Muscle of back (tissue), 11 donors: Measurements from ENCODE around the gene S100PBP. TPM values are rescaled to one million over a fixed set of nuclear protein-coding genes. Genes with fewer than 3 reads are reported as not detected.
A peak's percentile ranks its signal among the peaks of the same experiment; 100 is the strongest.
"Not testable (repeated sequence)": the region's sequence is repeated elsewhere in the genome, so short reads cannot be mapped to it uniquely, and the experiment has no call there.

Source experiments
- DNase-seq, 3 donors: peaks; one replicate each; pipeline versions ENCODE4 v3.0.0 to v3.0.0-alpha.2; 2013
- polyA plus RNA-seq, 10 donors: library from polyadenylated mRNA; unstranded; fragments of 120-200 nt; gene quantifications; one replicate each; pipeline ENCODE4 v1.2.1, GENCODE V29; 2013; ENCODE audit not compliant: insufficient read length in 10 of 10

The S100PBP gene
- polyA plus RNA-seq, 10 donors, result 16.9 to 38.8 (median 24.4) TPM

- DNase-seq, result no peak
These were observed 35.4 kb upstream of the S100PBP start for GRCh38 chr1:32782086-32782485.

- no peak for DNase-seq
These were observed 33.6 kb upstream of the S100PBP start for GRCh38 chr1:32783851-32784250.

- DNase-seq, result no peak
These were observed 32.6 kb upstream of the S100PBP start for GRCh38 chr1:32784817-32785216.

GRCh38 chr1:32786856-32787255 lies 30.6 kb upstream of the S100PBP start:
- DNase-seq, result peak in 1 of 3 donors; percentile 22

GRCh38 chr1:32789356-32789755 lies 28.1 kb upstream of the S100PBP start:
- peak in 1 of 3 donors; percentile 70 for DNase-seq

GRCh38 chr1:32791881-32792280 lies 25.6 kb upstream of the S100PBP start:
- no peak for DNase-seq

- DNase-seq, result not testable (repeated sequence)
These were observed 21.7 kb upstream of the S100PBP start for GRCh38 chr1:32795763-32796162.

- DNase-seq, result no peak
These were observed 20.0 kb upstream of the S100PBP start for GRCh38 chr1:32797456-32797855.

- no peak for DNase-seq
These were observed 19.3 kb upstream of the S100PBP start for GRCh38 chr1:32798191-32798590.

- DNase-seq, result no peak
These were observed 18.6 kb upstream of the S100PBP start for GRCh38 chr1:32798679-32799416.

GRCh38 chr1:32801096-32801715 lies 16.2 kb upstream of the S100PBP start:
- peak in 1 of 3 donors; percentile 41 for DNase-seq

- DNase-seq, result not testable (repeated sequence)
These were observed 13.0 kb upstream of the S100PBP start for GRCh38 chr1:32804460-32804859.

- DNase-seq, result no peak
These were observed 11.2 kb upstream of the S100PBP start for GRCh38 chr1:32806290-32806689.

GRCh38 chr1:32806910-32807523 lies 10.4 kb upstream of the S100PBP start:
- DNase-seq, result no peak

- DNase-seq, result no peak
These were observed 8.9 kb upstream of the S100PBP start for GRCh38 chr1:32808580-32808979.

GRCh38 chr1:32810358-32810757 lies 7.1 kb upstream of the S100PBP start:
- no peak for DNase-seq

- DNase-seq, result no peak
These were observed 6.2 kb upstream of the S100PBP start for GRCh38 chr1:32811265-32811664.

- DNase-seq, result no peak
These were observed 5.5 kb upstream of the S100PBP start for GRCh38 chr1:32811917-32812316.

- DNase-seq, result no peak
These were observed 3.3 kb upstream of the S100PBP start for GRCh38 chr1:32813941-32814739.

- DNase-seq, result peak in 2 of 3 donors; percentile 15 to 54
These were observed 736 bp upstream of the S100PBP start for GRCh38 chr1:32816676-32817158.

GRCh38 chr1:32817815-32818786 lies 648 bp downstream of the S100PBP start:
- DNase-seq, result peak; percentile 63 to 84 (median 73)
